SH-SY5Y (cell line): ENCODE data around the gene ETS2.

ENCODE experiments used
- GATA2 ChIP-seq: IDR thresholded peaks from 2 replicates; pipeline ENCODE4 v1.6.1; 2011; ENCODE audit warnings: mild to moderate bottlenecking, low read depth, low read length
- GATA3 ChIP-seq: IDR thresholded peaks from 2 replicates; pipeline ENCODE4 v1.6.1; 2011; ENCODE audit warnings: low read depth, mild to moderate bottlenecking, low read length, moderate library complexity

- no peak for TF ChIP-seq GATA3
- no peak for TF ChIP-seq GATA2
Measured at GRCh38 chr21:38853421-38853919, 47.7 kb downstream of the ETS2 start.
